Cerebellar nuclear complex (tissue), 1 donor: Measurements from ENCODE around the gene R3HDM4.

Experiments
- DNase-seq, 2 experiments: peaks; one replicate each; lab custom pipeline; 2025; lab: John Stamatoyannopoulos, UW

The R3HDM4 gene

DNA sequence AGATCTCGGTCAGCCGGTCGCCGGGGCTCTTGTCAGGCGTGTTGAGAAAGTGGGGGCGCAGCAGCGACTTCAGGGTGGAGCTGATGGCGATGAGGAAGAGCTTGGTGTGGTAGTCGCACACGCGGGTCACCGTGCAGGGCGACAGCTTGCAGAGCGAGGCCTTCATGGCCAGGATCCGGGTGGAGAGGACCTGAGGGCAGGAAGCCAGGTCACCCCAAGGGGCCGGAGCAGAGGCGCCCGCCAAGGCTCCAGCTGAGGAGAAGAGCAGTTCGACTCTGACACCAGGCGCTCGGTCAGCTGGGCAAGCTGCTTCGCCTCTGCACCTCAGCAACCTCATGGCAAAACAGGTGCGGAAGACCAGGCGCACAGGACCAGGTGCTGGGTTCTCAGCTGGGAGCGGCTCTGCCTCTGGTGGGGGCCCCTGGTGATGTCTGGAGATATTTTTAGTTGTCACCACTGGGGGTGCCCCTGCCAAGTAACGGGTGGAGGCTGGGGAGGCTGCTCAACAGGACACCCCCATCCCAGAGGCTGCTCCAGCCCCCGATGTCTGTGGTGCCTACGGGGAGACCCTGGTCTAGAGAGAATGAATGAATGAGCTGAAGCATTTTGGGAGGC lies 37.6 kb downstream of the R3HDM4 start:
- no peak for DNase-seq

DNA sequence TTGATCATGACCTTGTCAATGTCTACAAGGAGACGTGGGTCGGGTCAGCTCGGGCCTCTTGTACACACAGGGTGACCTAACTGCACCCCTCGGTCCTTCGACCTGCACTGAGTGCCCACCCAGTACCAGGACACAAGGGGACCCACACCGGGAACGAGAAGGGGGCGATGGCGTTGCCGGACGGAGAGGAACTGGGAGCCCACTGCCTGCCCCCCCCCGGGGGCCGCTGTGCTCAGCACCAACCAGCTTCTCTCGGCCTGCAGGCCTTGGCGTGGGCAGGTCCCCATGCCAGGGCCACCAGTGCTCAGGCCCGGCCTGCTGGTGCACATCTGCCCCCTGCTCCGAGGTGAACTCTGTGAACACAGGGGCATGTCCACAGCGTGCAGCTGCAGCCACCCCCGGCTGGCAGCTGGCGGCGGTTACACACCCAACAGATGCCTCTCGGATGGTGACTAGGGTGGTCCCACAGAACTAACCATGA lies 39.4 kb downstream of the R3HDM4 start:
- DNase-seq: no peak

DNA sequence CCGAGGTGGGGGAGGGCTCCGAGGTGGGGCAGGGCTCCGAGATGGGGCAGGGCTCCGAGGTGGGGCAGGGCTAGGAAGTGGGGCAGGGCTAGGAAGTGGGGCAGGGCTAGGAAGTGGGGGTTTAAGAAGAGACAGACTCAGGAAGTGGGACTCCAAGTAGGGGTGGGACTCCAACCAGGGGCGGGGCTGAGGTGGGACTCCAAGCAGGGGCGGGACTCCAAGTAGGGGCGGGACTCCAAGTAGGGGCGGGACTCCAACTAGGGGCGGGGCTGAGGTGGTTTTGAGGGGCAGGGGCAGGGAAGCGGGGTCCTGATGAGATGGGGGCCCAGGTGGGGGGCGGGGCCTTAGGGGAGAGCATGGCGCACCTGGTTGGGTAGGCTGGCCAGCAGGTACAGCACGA lies 39.9 kb downstream of the R3HDM4 start:
- DNase-seq: no peak

DNA sequence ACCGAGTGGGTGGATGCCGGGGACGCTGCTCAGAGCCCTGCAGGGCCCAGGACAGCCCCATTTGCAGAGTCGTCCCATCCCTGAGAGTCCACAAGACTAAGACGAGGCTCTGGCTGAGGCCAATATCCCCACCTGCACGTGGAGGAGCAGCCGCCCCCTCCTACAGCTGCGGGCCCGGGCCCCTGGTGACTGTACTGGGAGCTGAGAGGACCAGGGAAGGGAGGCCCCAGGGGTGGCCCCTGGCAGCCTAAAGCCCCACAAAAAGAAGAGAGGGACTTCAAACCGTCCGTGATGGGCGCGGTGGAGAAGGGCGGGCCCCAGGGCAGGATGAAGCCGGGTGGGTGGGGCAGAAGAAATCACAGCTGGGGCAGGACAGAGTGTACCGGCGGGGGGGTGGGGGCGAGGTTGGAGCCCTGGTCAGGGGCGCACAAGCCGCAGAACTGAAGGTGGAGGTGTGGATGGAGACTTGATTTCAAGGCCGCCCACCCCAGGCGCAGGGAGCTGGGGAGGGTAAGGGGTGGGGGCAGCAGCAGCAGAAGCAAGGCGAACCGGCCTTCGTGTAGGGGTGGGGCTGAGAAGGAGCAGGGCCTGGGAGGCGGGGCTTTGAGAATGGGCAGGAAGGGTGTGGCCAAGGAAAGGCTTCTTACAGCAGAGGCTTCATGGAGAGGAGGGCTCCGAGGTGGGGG lies 40.6 kb downstream of the R3HDM4 start:
- no peak for DNase-seq

DNA sequence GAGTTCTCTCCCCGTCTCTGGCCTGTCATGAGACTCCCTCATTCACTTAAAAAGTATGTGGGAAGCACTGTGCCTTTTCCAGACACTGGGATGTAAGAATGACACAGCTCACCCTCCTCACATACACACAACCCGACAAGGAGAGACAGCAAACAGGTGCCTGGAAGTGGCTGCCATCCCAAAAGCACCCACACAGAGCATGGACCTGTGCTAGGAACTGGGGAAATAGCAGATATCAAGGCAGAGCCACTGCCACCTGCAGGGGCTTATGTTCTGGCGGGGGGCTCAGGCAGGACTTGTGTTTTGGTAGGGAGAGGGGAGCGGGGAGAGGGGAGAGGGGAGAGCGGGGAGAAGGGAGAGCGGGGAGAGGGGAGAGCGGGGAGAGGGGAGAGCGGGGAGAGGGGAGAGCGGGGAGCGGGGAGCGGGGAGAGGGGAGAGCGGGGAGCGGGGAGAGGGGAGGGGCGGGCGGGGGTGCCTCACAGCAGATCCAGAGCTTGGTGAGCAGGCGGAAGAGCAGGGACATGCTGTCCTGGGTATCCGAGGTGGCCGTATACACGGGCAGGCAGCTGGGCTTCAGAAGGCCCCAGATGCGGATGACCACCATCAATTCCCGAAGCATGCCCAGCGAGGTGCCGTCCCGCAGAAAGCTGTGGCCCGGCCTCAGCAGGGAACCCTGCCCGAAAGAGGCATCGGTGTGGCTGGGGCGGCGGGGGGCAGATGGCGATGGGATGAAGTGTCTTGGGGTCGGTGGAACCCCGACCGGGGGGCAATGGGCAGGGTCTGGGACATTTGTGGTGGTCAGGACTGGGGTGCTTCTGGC lies 41.4 kb downstream of the R3HDM4 start:
- DNase-seq: no peak

DNA sequence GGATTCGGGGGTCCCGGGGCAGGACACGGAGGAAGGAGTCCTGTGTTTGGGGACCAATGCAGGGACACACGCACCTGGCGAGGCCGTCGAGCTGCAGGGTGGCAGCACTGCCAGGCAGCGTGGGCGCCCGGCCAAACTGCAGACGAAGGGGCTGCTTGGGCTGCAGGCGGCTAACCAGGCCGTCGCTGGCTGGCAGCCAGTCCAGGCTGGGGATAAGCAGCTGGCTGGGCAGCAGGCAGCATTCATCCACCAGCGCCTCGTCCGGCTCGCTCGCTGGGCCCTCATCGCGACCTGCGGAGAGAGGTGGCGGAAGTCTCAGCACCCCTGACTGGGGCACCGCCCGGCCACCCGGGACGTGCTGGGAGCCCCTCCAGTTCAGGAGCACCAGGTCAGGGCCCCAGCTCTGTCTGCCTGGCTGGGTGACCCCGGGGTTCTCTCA lies 42.0 kb downstream of the R3HDM4 start:
- no peak for DNase-seq

DNA sequence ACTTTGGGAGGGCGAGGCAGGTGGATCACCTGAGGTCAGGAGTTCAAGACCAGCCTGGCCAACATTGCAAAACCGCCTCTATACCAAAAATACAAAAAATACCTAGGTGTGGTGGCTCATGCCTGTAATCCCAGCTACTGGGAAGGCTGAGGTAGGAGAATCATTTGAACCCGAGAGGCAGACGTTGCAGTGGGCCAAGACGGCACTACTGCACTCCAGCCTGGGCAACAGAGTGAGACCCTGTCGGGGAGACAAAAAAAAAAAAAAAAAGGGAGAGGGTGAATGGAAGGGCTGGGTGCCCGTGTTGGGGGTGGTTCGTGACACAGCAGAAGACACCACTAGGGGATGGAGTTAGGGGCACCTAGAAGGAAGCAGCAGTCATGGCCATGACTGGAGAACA lies 42.7 kb downstream of the R3HDM4 start:
- no peak for DNase-seq

DNA sequence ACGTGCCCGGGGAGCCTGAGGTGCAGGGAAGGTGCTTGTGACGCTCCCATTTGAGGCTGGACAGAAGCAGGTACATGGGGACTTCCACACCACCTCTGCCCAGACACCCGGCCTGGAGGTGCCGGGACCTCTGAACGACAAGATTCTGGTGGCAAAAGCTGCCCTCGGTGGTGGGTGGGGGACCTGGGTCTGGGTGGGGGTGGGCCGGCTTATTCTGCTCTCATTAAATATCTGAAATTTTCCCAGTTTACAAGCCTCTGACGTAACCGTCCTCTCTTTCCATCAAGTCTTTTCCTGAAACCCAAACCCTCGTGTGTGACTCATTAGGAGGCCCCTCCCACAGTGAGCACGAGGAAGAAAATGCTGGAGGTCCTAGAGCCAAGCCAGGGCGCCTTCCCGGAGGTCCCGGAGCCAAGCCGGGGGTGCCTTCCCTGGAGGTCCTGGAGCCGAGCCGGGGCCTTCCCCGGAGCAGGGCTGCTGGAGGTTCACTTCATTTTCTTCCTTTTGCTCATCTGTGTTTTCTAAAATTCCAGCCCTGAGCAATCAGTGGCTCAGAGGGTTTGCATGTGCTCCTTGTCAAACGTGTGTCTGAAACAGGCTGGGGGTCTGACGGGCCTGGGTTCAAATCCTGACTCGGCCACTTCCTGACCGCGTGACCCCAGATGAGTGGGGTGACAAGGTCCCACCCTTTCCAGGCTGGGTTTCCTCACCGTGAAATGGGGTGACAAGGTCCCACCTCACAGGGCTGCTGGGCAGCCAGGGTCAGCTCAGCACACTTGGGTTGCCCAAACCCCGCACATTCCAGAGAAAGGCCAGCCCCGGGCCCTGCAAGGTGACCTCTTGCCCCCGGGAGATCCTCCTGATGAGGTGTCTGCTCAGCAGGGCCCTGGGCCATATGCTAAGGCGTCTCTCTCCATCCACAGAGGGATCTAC lies 43.5 kb downstream of the R3HDM4 start:
- DNase-seq: no peak

DNA sequence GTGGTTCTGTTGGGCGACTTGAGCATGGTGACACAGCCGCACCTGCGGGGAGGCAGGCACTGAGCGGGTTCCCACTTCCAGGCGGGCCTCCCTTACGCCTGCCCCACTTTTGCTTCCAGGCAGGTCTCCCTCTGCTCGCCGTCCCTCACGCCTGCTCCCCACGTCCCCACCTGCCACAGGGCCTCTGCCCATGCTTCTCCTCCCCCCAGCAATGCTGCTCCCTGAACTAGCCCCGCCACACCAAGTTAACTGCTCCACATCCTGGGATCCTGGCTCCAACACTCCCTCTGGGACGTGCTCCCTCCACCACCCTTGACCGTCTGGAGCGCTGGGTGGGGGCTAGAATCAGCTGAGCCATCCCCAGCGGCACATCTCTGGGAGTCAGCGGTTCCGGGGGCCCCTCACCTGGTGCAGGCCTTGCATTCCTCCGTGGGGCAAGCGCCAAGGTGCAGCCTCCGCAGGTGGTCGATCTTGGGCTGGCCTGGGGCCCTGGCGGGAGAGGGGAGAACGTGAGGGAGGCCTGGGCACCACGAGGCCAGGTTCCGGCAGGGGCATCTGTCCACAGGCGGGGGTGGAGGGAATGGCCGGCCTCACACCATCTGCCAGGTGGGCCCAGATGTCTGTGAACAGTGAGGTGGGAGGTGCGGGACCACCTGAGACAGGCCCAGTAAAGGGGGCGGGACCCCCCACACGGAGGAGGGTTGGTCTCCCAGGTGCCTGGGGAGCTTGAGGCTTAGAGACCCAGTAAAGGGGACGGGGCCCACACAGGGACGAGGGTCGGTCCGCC lies 44.4 kb downstream of the R3HDM4 start:
- no peak for DNase-seq

DNA sequence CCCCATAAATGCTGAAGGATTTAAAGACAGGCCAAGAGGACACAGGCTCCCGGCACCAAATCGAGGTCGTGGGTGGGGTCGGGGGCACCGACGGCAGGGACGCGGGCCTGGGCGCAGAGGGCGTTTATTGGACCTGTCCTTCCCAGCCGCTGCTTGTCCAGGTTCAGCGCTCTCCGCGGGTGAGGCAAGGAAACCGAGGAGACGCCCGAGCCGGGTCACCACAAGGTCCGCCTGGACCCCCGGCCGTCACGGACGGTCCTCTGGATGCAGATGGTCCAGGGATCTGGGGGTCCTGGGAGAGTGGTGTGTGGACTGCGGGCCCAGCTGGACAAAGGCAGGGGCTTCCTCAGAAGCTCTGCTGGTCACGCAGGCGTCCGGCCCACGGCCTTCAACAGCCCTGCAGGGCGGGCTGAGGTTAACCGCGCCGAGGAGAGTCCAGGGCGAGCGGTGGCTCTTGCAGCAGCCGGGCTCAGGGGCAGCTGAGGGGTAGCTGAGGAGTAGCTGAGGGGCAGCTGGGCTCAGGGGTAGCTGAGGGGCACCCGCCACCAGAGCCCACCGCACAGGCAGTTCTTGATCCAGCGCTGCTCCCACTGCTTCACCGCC lies 45.1 kb downstream of the R3HDM4 start:
- no peak for DNase-seq

DNA sequence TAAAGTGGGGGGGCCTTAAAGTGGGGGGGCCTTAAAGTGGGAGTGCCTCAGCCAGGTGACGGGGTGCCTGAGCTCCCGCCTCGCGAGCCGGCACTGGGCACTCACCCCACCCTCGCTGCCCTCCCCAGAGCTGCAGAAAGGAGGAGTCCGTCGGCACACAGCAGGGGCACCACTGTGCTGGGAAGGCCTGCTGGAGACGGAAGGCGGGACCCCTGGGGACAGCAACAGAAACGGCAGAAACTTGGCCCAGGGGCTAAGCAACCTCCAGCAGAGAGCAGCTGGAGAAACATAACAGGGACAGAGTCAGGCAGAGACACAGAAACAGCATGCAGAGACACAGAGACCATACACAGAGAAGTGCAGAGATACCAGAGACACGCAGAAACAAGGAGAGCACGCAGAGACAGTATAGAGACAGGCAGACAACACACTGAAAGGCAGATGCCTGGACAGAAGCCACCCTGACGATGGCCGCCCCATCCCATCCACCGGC lies 45.7 kb downstream of the R3HDM4 start:
- no peak for DNase-seq

DNA sequence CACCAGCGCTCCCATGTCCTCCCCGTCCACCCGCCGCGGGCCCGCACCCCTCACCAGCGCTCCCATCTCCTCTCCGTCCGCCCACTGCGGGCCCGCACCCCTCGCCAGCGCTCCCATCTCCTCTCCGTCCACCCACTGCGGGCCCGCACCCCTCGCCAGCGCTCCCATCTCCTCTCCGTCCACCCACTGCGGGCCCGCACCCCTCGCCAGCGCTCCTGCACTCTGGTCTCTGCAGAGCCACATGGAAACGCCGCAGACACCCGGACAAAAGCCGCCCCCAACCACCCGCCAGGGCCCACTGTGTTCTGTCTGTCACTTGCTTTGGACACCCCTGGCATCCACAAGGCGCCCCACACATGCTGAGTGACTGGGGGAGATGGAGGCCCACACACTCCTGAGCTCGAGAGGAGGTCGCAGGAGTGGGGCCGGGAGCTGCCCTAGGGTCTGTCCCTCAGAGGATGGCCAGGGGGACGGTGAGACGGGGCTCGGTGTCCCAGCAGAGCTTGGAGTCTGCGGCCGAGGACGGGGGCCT lies 46.2 kb downstream of the R3HDM4 start:
- DNase-seq: no peak

DNA sequence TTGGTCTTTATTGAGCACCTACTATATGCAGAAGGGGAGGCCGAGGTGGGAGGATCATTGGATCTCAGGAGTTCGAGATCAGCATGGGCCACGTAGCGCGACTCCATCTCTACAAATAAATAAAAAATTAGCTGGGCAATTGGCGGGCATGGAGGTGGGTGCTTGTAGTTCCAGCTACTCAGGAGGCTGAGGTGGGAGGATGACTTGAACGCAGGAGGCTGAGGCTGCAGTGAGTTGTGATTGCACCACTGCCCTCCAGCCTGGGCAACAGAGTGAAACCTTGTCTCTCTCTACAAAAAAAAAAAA lies 49.8 kb downstream of the R3HDM4 start:
- DNase-seq: no peak

DNA sequence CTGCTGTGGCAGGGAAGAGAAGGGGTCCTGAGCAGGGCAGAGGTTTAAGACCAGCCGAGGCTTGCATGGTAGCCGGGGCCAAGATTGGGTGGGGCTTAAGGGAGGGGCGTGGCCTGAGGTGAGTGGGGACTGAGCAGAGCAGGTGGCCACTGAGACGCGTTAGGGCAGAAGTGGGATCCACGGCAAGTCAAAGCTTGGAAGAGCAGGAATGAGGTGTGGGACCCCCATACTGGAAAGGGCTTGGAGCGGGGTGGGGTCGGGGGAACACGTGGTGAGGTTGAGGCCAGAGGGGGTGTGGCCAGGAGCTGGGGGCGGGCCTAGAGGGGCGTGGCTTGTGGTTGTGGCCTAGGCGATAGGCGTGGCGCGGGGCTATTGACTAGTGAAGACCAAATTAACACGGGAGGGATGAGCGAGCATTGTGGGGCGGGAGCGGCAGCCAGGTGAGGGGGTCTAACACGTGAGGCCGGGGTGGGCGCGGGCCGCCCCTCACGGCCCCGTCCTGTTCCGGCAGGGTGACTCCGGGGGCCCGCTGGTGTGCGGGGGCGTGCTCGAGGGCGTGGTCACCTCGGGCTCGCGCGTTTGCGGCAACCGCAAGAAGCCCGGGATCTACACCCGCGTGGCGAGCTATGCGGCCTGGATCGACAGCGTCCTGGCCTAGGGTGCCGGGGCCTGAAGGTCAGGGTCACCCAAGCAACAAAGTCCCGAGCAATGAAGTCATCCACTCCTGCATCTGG lies 50.3 kb downstream of the R3HDM4 start:
- no peak for DNase-seq

DNA sequence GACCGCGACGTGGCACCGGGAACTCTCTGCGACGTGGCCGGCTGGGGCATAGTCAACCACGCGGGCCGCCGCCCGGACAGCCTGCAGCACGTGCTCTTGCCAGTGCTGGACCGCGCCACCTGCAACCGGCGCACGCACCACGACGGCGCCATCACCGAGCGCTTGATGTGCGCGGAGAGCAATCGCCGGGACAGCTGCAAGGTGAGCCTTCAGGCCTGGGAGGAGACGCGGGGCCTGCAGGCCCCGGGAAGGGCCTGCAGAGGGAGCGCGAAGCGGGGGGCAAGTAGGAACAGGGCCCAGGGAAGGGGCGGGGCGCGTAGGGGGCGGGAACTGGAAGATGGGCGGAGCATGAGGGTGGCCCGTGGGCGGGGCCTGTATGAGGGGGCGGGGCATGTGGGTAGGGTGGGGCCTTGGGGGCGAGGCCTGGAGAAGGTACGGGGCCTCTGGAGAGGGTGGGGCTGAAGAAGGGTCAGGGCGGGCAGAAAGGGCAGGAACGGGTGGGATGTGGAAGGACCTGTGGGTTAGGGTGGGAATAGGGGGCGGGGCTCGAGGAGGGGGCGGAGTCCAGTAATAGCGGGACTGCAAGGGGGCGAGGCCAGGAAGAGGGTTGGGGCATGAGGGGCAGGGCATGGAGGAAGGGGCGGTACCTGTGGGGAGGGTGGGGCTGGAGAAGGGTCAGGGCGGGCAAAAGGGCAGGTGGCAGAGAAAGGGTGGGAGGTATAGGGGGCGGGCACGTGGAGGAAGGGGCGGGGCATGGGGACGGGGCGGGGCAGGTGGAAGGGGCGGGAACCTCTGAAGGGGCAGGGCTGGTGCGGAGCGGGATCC lies 51.1 kb downstream of the R3HDM4 start:
- no peak for DNase-seq

DNA sequence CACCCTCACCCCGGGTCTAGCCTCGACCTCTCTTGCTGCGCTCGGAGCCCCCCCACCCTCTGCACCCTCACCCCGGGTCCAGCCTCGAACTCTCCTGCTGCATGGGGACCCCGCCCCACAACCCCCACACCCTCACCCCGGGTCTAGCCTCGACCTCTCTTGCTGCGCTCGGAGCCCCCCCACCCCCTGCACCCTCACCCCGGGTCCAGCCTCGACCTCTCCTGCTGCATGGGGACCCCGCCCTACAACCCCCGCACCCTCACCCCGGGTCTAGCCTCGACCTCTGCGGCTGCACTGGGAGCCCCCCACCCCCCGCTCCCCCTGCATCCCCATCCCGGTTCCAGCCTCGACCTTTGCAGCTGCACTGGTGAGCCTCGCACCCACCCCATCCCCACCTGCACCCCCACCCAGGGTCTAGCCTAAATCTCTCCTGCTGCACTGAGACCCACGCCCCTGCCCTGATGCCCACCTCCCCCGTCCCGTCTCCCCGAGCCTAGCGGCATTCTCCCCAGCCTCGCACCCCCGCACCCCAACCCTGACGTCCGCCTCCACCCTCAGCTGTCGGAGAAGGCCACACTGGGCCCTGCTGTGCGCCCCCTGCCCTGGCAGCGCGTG lies 51.8 kb downstream of the R3HDM4 start:
- DNase-seq: no peak

DNA sequence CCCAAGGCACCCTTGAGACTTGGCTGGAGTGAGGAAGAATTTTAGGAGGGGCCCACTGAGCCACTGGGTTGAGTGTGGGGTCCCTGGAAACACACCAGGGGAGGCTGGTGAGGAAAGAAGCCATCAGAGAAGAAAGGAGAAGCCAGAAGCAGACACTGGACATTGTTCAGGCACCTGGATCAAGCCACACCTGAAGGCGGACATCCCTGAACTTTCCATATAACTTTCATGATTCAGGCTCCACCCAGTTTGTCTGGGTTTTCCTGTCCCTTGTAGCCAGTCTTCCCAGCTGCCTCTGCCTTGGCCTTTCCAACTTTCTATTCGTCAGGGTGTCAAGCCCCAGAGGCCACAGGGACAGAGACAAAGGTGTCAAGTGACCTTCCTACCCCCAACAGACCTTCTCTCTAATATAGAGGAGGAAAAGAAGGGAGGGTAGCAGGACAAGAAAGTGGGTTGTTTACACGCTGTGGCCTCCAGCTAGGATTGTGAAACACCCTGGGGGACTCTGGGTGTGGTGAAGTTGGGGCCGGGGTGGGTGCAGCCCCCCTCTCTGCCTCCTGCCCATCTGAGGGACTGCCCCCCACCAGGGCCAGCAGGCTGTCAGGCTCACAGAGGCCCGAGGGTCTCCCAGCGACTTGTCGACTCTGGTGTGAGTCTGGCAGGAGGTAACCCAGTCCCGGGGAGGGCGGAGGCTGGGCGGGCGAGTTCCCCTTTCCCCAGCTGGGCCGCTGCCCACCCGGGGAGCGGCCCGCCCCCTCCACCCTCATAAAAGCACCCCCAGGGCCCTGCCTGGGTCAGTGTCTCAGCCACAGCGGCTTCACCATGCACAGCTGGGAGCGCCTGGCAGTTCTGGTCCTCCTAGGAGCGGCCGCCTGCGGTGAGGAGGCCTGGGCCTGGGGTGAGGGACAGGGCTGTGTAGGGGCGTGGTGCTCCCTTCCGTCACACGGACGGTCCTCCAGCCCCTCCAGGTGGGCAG lies 53.9 kb downstream of the R3HDM4 start, which contains the start of gene CFD:
CFD (plus strand) TSS at position 797 of the 976 bp plus-strand sequence; CDS start at position 823, 26 bp downstream.
- no peak for DNase-seq
